Neuronal stem cell (in vitro differentiated cells): Measurements from ENCODE around the gene RAVER2. TPM values are rescaled to one million over a fixed set of nuclear protein-coding genes. Genes with fewer than 3 reads are reported as not detected.

Experiments used
- DNase-seq: peaks from one replicate; pipeline ENCODE4 v3.0.0-alpha.2; 2013; ENCODE audit warnings: low spot score
- H2AFZ ChIP-seq: one replicate; pipeline ENCODE4 v1.6.1; 2013; ENCODE audit warnings: mild to moderate bottlenecking, low read length, inconsistent platforms
- H2AK5ac ChIP-seq: 2 replicates; pipeline ENCODE4 v1.6.1; 2013; ENCODE audit warnings: low read depth, mild to moderate bottlenecking, inconsistent platforms, low read length, moderate library complexity, mixed read lengths
- H2BK120ac ChIP-seq: 2 replicates; pipeline ENCODE4 v1.6.1; 2013; ENCODE audit warnings: low read depth, mild to moderate bottlenecking, inconsistent platforms, low read length, moderate library complexity, mixed read lengths
- H2BK12ac ChIP-seq: one replicate; pipeline ENCODE4 v1.6.1; 2013; ENCODE audit warnings: low read length, inconsistent platforms
- H2BK15ac ChIP-seq: 2 replicates; pipeline ENCODE4 v1.6.1; 2013; ENCODE audit warnings: mild to moderate bottlenecking, low read length, inconsistent platforms, mixed read lengths
- H2BK5ac ChIP-seq: one replicate; pipeline ENCODE4 v1.6.1; 2013; ENCODE audit warnings: inconsistent platforms, mild to moderate bottlenecking, low read length, moderate library complexity
- H3K14ac ChIP-seq: one replicate; pipeline ENCODE4 v1.6.1; 2013; ENCODE audit warnings: low read length, inconsistent platforms
- H3K18ac ChIP-seq: 2 replicates; pipeline ENCODE4 v1.6.1; 2013; ENCODE audit warnings: low read length, inconsistent platforms
- H3K23ac ChIP-seq: 2 replicates; pipeline ENCODE4 v1.6.1; 2013; ENCODE audit warnings: low read depth, mild to moderate bottlenecking, mixed read lengths, low read length, inconsistent platforms; ENCODE audit not compliant: poor library complexity
- H3K27ac ChIP-seq: replicated peaks from 3 replicates; pipeline ENCODE4 v1.5.1; 2013; ENCODE audit warnings: low read length, inconsistent platforms
- H3K27me3 ChIP-seq, 3 experiments: 2 replicates each; pipeline ENCODE4 v1.6.1; 2013; ENCODE audit warnings: low read length in 3 of 3, mild to moderate bottlenecking in 2 of 3, inconsistent platforms in 1 of 3, low read depth in 1 of 3, mixed read lengths in 1 of 3, moderate library complexity in 1 of 3; ENCODE audit not compliant: control insufficient read depth in 3 of 3, insufficient read depth in 3 of 3
- H3K36me3 ChIP-seq, 2 donors: replicated peaks in 1 of 2; 2 replicates each; pipeline ENCODE4 v1.6.1; 2013; ENCODE audit warnings: low read length in 2 of 2; ENCODE audit not compliant: control insufficient read depth in 2 of 2, insufficient read depth in 2 of 2
- H3K4ac ChIP-seq: 2 replicates; pipeline ENCODE4 v1.6.1; 2013; ENCODE audit warnings: inconsistent platforms, mild to moderate bottlenecking, low read length, moderate library complexity
- H3K4me1 ChIP-seq, 2 donors: 1 replicate in 1 of 2; 2 replicates in 1 of 2; pipeline ENCODE4 v1.6.1; 2013; ENCODE audit warnings: low read length in 2 of 2, low read depth in 1 of 2; ENCODE audit not compliant: control insufficient read depth in 2 of 2, insufficient read depth in 1 of 2
- H3K4me2 ChIP-seq: one replicate; pipeline ENCODE4 v1.6.1; 2013; ENCODE audit warnings: mild to moderate bottlenecking, low read length, inconsistent platforms; ENCODE audit not compliant: insufficient read depth, poor library complexity, severe bottlenecking
- H3K4me3 ChIP-seq, 2 donors: 2 replicates each; pipeline ENCODE4 v1.5.1; 2013; ENCODE audit warnings: low read length in 2 of 2, mild to moderate bottlenecking in 2 of 2, inconsistent platforms in 1 of 2, moderate library complexity in 1 of 2
- H3K79me1 ChIP-seq: one replicate; pipeline ENCODE4 v1.6.1; 2013; ENCODE audit warnings: low read depth, mild to moderate bottlenecking, inconsistent platforms, low read length, moderate library complexity
- H3K9ac ChIP-seq: one replicate; pipeline ENCODE4 v1.6.1; 2013; ENCODE audit warnings: mild to moderate bottlenecking, low read depth, low read length, inconsistent platforms; ENCODE audit not compliant: poor library complexity
- H3K9me3 ChIP-seq, 2 donors: replicated peaks in 1 of 2; 2 replicates each; pipeline versions ENCODE3 to v1.6.1; 2013; ENCODE audit warnings: low read length in 2 of 2, mild to moderate bottlenecking in 2 of 2, inconsistent platforms in 1 of 2, low read depth in 1 of 2, mixed read lengths in 1 of 2, moderate library complexity in 1 of 2; ENCODE audit not compliant: control insufficient read depth in 2 of 2, insufficient read depth in 1 of 2
- H4K8ac ChIP-seq: one replicate; pipeline ENCODE4 v1.6.1; 2013; ENCODE audit warnings: low read depth, mild to moderate bottlenecking, inconsistent platforms, low read length, moderate library complexity
- H4K91ac ChIP-seq: one replicate; pipeline ENCODE4 v1.6.1; 2013; ENCODE audit warnings: low read length, low read depth, mild to moderate bottlenecking, inconsistent platforms; ENCODE audit not compliant: poor library complexity
- WGBS, 2 donors: extraction: QIAGEN DNeasy Blood & Tissue Kit; methylation state at CpG; one replicate each; pipeline ENCODE4 v1.1.7; 2013; ENCODE audit warnings: missing lambda C conversion rate in 2 of 2, mixed read lengths in 1 of 2; ENCODE audit not compliant: insufficient read length in 2 of 2, insufficient replicate concordance in 1 of 2; ENCODE audit errors: extremely low coverage in 2 of 2; 5-methylcytosine and 5-hydroxymethylcytosine counted together
- polyA plus RNA-seq, 2 experiments: library from polyadenylated mRNA; stranded (reverse); fragments of 200-250 nt; gene quantifications; one replicate each; pipeline ENCODE4 v1.2.3, GENCODE V29; 2013

The RAVER2 gene, protein sequence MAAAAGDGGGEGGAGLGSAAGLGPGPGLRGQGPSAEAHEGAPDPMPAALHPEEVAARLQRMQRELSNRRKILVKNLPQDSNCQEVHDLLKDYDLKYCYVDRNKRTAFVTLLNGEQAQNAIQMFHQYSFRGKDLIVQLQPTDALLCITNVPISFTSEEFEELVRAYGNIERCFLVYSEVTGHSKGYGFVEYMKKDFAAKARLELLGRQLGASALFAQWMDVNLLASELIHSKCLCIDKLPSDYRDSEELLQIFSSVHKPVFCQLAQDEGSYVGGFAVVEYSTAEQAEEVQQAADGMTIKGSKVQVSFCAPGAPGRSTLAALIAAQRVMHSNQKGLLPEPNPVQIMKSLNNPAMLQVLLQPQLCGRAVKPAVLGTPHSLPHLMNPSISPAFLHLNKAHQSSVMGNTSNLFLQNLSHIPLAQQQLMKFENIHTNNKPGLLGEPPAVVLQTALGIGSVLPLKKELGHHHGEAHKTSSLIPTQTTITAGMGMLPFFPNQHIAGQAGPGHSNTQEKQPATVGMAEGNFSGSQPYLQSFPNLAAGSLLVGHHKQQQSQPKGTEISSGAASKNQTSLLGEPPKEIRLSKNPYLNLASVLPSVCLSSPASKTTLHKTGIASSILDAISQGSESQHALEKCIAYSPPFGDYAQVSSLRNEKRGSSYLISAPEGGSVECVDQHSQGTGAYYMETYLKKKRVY
- polyA plus RNA-seq (2013, experiment 1 of 2), result 12.6 TPM
- 12.6 TPM for polyA plus RNA-seq (2013, experiment 2 of 2)

- peaks cover 9% of the 10 kb centered on the region for H3K79me1 ChIP-seq
- H2BK12ac ChIP-seq, result peak within 1 kb of the TSS; percentile 90
- peak within 1 kb of the TSS; percentile 94 for H3K14ac ChIP-seq
- H3K9ac ChIP-seq, result peak within 1 kb of the TSS; percentile 86
- H4K91ac ChIP-seq, result no peak within 1 kb of the TSS
- no peak within 1 kb of the TSS for H3K27ac ChIP-seq
- H3K27me3 ChIP-seq, result peaks cover 0 to 2% (median 0%) of the 10 kb centered on the region in 3 experiments
- H2AK5ac ChIP-seq, result peak within 1 kb of the TSS; percentile 46
- no peaks in the 10 kb centered on the region for H3K9me3 ChIP-seq
- no peaks in the 10 kb centered on the region for H3K36me3 ChIP-seq
- no peak within 1 kb of the TSS for H3K4ac ChIP-seq
- H3K4me2 ChIP-seq, result peak within 1 kb of the TSS; percentile 91
- no peak within 1 kb of the TSS for H4K8ac ChIP-seq
- H3K4me1 ChIP-seq, result peaks cover 4 to 13% of the 10 kb centered on the region in 2 donors
- H2BK15ac ChIP-seq, result peak within 1 kb of the TSS; percentile 67
- no CpG with 5 or more reads among the region's 76 CpGs for WGBS, 2 donors
- H3K4me3 ChIP-seq, result peak within 1 kb of the TSS; percentile 85 to 87
- peak within 1 kb of the TSS; percentile 97 for H3K18ac ChIP-seq
- H2AFZ ChIP-seq, result peak within 1 kb of the TSS; percentile 98
- DNase-seq, result peak; percentile 78
- peak within 1 kb of the TSS; percentile 87 for H2BK120ac ChIP-seq
- peak within 1 kb of the TSS; percentile 89 for H3K23ac ChIP-seq
- peak within 1 kb of the TSS; percentile 90 for H2BK5ac ChIP-seq
These were observed at the start of gene RAVER2 for GRCh38 chr1:64744492-64745180. RAVER2 (plus strand) TSS chr1:64745075; CDS start chr1:64745173, 98 bp downstream.

GRCh38 chr1:64696879-64697278 lies 48.0 kb upstream of the RAVER2 start:
- Histone ChIP-seq H3K27ac (no peak overlapping the region), H3K27me3 (no peaks in the 10 kb centered on the region), H3K14ac (no peak overlapping the region), H3K4me1 (peaks cover 6 to 11% of the 10 kb centered on the region in 2 donors), H3K4ac (no peak overlapping the region), H2AFZ (no peak overlapping the region), H3K4me2 (no peak overlapping the region), H2BK5ac (no peak overlapping the region), H4K8ac (no peak overlapping the region), H2BK12ac (no peak overlapping the region), H2AK5ac (no peak overlapping the region), H3K4me3 (no peak overlapping the region), H3K9ac (no peak overlapping the region), H2BK120ac (no peak overlapping the region), H3K18ac (no peak overlapping the region), H3K23ac (no peak overlapping the region), H3K36me3 (peaks cover 0 to 40% of the 10 kb centered on the region in 2 donors), H3K9me3 (no peaks in the 10 kb centered on the region), H3K79me1 (no peaks in the 10 kb centered on the region), H2BK15ac (no peak overlapping the region), H4K91ac (no peak overlapping the region)
- no CpG with 5 or more reads among the region's 3 CpGs for WGBS, 2 donors
- no peak for DNase-seq

- Histone ChIP-seq H4K8ac (no peak overlapping the region), H3K14ac (no peak overlapping the region), H3K4me3 (no peak overlapping the region), H2BK12ac (no peak overlapping the region), H3K23ac (no peak overlapping the region), H2BK120ac (no peak overlapping the region), H2BK15ac (no peak overlapping the region), H3K4me1 (peaks cover 6 to 11% of the 10 kb centered on the region in 2 donors), H2AFZ (peak overlapping the region; percentile 6), H3K9me3 (no peaks in the 10 kb centered on the region), H3K4ac (no peak overlapping the region), H3K4me2 (no peak overlapping the region), H4K91ac (no peak overlapping the region), H3K18ac (peak overlapping the region; percentile 9), H3K9ac (no peak overlapping the region), H3K79me1 (no peaks in the 10 kb centered on the region), H3K27me3 (no peaks in the 10 kb centered on the region), H3K27ac (no peak overlapping the region), H3K36me3 (peaks cover 0 to 16% of the 10 kb centered on the region in 2 donors), H2BK5ac (no peak overlapping the region), H2AK5ac (no peak overlapping the region)
- DNase-seq, result no peak
- no CpG with 5 or more reads among the region's 8 CpGs for WGBS, 2 donors
These were observed 45.5 kb upstream of the RAVER2 start for GRCh38 chr1:64699327-64699726.
